Activated T-cell treated with anti-CD3 and anti-CD28 coated beads, Interleukin-2, amount 50 U/mL, for 72 hours (primary cell): Measurements from ENCODE around the gene TSEN15. TPM values are rescaled to one million over a fixed set of nuclear protein-coding genes. Genes with fewer than 3 reads are reported as not detected.
"Not testable (repeated sequence)": the region's sequence is repeated elsewhere in the genome, so short reads cannot be mapped to it uniquely, and the experiment has no call there.

Experiments
- ATAC-seq, 2 donors: fragments of 150-1000 bp; cut with Tn5 transposase; replicated peaks in 1 of 2; 2 replicates each; pipeline ENCODE4 v1.10.0; 2021; ENCODE audit warnings: moderate library complexity in 2 of 2, mild to moderate bottlenecking in 1 of 2
- DNase-seq, 2 donors: peaks; one replicate each; pipeline ENCODE4 v3.0.0; 2021 to 2022; ENCODE audit warnings: mixed read lengths in 1 of 2
- H3K27ac Mint-ChIP-seq: one replicate; pipeline ENCODE4 v1.8.0; 2022; ENCODE audit warnings: mild to moderate bottlenecking, moderate library complexity, mixed read lengths
- H3K27me3 Mint-ChIP-seq: one replicate; pipeline ENCODE4 v1.8.0; 2022; ENCODE audit warnings: low read depth, mixed read lengths
- H3K36me3 Mint-ChIP-seq, 2 donors: one replicate each; pipeline ENCODE4 v1.8.0; 2022; ENCODE audit warnings: mixed read lengths in 2 of 2, mild to moderate bottlenecking in 1 of 2; ENCODE audit not compliant: insufficient read depth in 2 of 2
- H3K4me1 Mint-ChIP-seq: one replicate; pipeline ENCODE4 v1.8.0; 2022; ENCODE audit warnings: low read depth, mixed read lengths
- H3K4me3 Mint-ChIP-seq, 2 donors: one replicate each; pipeline ENCODE4 v1.8.0; 2022; ENCODE audit warnings: mild to moderate bottlenecking in 2 of 2, mixed read lengths in 2 of 2, moderate library complexity in 2 of 2
- H3K9me3 Mint-ChIP-seq, 2 donors: one replicate each; pipeline ENCODE4 v1.8.0; 2022; ENCODE audit warnings: mixed read lengths in 2 of 2
- total RNA-seq, 2 donors: library from RNA; stranded (reverse); gene quantifications; one replicate each; pipeline ENCODE4 v1.2.3, GENCODE V29; 2022

TSEN15 gene
- total RNA-seq, 2 donors from 2014 or later, result 74.2 to 82.3 TPM

GRCh38 chr1:184034761-184035379 lies 16.7 kb upstream of the TSEN15 start:
- DNase-seq (no peak), ATAC-seq (no peak)
- Mint-ChIP-seq H3K9me3 (no peaks in the 10 kb centered on the region), H3K4me3 (no peak overlapping the region), H3K36me3 (peaks cover 5 to 9% of the 10 kb centered on the region in 2 donors), H3K27me3 (peaks cover 88% of the 10 kb centered on the region), H3K27ac (no peak overlapping the region), H3K4me1 (peaks cover 38% of the 10 kb centered on the region)

- DNase-seq, result peak in 1 of 2 donors; percentile 12
- Mint-ChIP-seq H3K27ac (no peak overlapping the region), H3K9me3 (no peaks in the 10 kb centered on the region), H3K4me1 (peaks cover 38% of the 10 kb centered on the region), H3K4me3 (peak overlapping the region; percentile 81 to 84), H3K27me3 (peaks cover 87% of the 10 kb centered on the region), H3K36me3 (peaks cover 5 to 11% of the 10 kb centered on the region in 2 donors)
- ATAC-seq, result no peak
Measured at GRCh38 chr1:184035719-184036516, 15.6 kb upstream of the TSEN15 start.

GRCh38 chr1:184036517-184036949 lies 15.0 kb upstream of the TSEN15 start:
- peaks cover 38% of the 10 kb centered on the region for H3K4me1 Mint-ChIP-seq
- H3K9me3 Mint-ChIP-seq, result no peaks in the 10 kb centered on the region
- H3K27ac Mint-ChIP-seq, result no peak overlapping the region
- DNase-seq (peak in 1 of 2 donors; percentile 26), ATAC-seq (peak; percentile 7 to 14)
- peak overlapping the region; percentile 81 to 84 for H3K4me3 Mint-ChIP-seq
- peaks cover 87% of the 10 kb centered on the region for H3K27me3 Mint-ChIP-seq
- H3K36me3 Mint-ChIP-seq, result peaks cover 5 to 11% of the 10 kb centered on the region in 2 donors

- Mint-ChIP-seq H3K4me3 (peak overlapping the region; percentile 84 to 94), H3K9me3 (no peaks in the 10 kb centered on the region), H3K36me3 (peaks cover 5 to 11% of the 10 kb centered on the region in 2 donors), H3K27me3 (peaks cover 87% of the 10 kb centered on the region), H3K27ac (peak overlapping the region; percentile 66), H3K4me1 (peaks cover 38% of the 10 kb centered on the region)
- ATAC-seq (peak; percentile 72 to 75), DNase-seq (no peak)
Measured at GRCh38 chr1:184037849-184038591, 13.5 kb upstream of the TSEN15 start.

- Mint-ChIP-seq H3K27me3 (peaks cover 87% of the 10 kb centered on the region), H3K27ac (no peak overlapping the region), H3K9me3 (no peaks in the 10 kb centered on the region), H3K4me1 (peaks cover 31% of the 10 kb centered on the region), H3K36me3 (peaks cover 5 to 11% of the 10 kb centered on the region in 2 donors), H3K4me3 (peak overlapping the region in 1 of 2 donors; percentile 33)
- DNase-seq, result no peak
- no peak for ATAC-seq
Measured at GRCh38 chr1:184039126-184039525, 12.4 kb upstream of the TSEN15 start.

- Mint-ChIP-seq H3K9me3 (no peaks in the 10 kb centered on the region), H3K36me3 (peaks cover 3 to 11% of the 10 kb centered on the region in 2 donors), H3K27me3 (peaks cover 69% of the 10 kb centered on the region), H3K27ac (no peak overlapping the region), H3K4me3 (no peak overlapping the region), H3K4me1 (peaks cover 25% of the 10 kb centered on the region)
- no peak for DNase-seq
- ATAC-seq, result no peak
Measured at GRCh38 chr1:184041731-184042130, 9.8 kb upstream of the TSEN15 start.

GRCh38 chr1:184043315-184043714 lies 8.2 kb upstream of the TSEN15 start:
- Mint-ChIP-seq H3K27me3 (peaks cover 62% of the 10 kb centered on the region), H3K4me1 (peaks cover 17% of the 10 kb centered on the region)
- not testable (repeated sequence) for H3K27ac Mint-ChIP-seq, ATAC-seq, DNase-seq, H3K9me3 Mint-ChIP-seq, H3K36me3 Mint-ChIP-seq, H3K4me3 Mint-ChIP-seq

- Mint-ChIP-seq H3K27me3 (peaks cover 62% of the 10 kb centered on the region), H3K4me3 (no peak overlapping the region), H3K4me1 (peaks cover 6% of the 10 kb centered on the region), H3K36me3 (peaks cover 0 to 4% of the 10 kb centered on the region in 2 donors), H3K9me3 (no peaks in the 10 kb centered on the region), H3K27ac (no peak overlapping the region)
- peak; percentile 35 to 46 for ATAC-seq
- DNase-seq, result no peak
Measured at GRCh38 chr1:184044603-184045376, 6.7 kb upstream of the TSEN15 start.

- not testable (repeated sequence) for ATAC-seq, H3K36me3 Mint-ChIP-seq, DNase-seq, H3K9me3 Mint-ChIP-seq, H3K27ac Mint-ChIP-seq, H3K4me3 Mint-ChIP-seq
- Mint-ChIP-seq H3K4me1 (peaks cover 20% of the 10 kb centered on the region), H3K27me3 (peaks cover 45% of the 10 kb centered on the region)
Measured at GRCh38 chr1:184047541-184047940, 4.0 kb upstream of the TSEN15 start.

GRCh38 chr1:184048561-184049240 lies 2.8 kb upstream of the TSEN15 start:
- Mint-ChIP-seq H3K9me3 (no peaks in the 10 kb centered on the region), H3K36me3 (peaks cover 7% of the 10 kb centered on the region in 2 donors), H3K27me3 (peaks cover 33% of the 10 kb centered on the region), H3K4me3 (no peak overlapping the region), H3K27ac (no peak overlapping the region), H3K4me1 (peaks cover 32% of the 10 kb centered on the region)
- ATAC-seq, result no peak
- DNase-seq, result no peak

- no peak for ATAC-seq
- Mint-ChIP-seq H3K27ac (peak overlapping the region; percentile 14), H3K9me3 (no peaks in the 10 kb centered on the region)
Measured at GRCh38 chr1:184049291-184049690, 2.2 kb upstream of the TSEN15 start.

More at GRCh38 chr1:184049291-184049690, 2.2 kb upstream of the TSEN15 start:
- H3K4me3 Mint-ChIP-seq, result no peak overlapping the region
- peaks cover 29% of the 10 kb centered on the region for H3K27me3 Mint-ChIP-seq
- peaks cover 38% of the 10 kb centered on the region for H3K4me1 Mint-ChIP-seq
- DNase-seq, result no peak
- peaks cover 7 to 9% of the 10 kb centered on the region in 2 donors for H3K36me3 Mint-ChIP-seq
